ENCODE results near the gene FBXL14.

The FBXL14 gene

GRCh38 chr12:1619587-1619986, 25.2 kb upstream of the FBXL14 start:
- H3K4me3 ChIP-seq (ENCODE audit: low read length), result no peak overlapping the region

GRCh38 chr12:1619159-1619558, 24.8 kb upstream of the FBXL14 start:
- Histone ChIP-seq H3K4me1 (ENCODE audit: control insufficient read depth, insufficient read depth, low read length) (no peaks in the 10 kb centered on the region), H3K36me3 (ENCODE audit: control insufficient read depth, insufficient read depth, low read length) (no peaks in the 10 kb centered on the region), H3K9me3 (ENCODE audit: control insufficient read depth, insufficient read depth, low read length) (no peaks in the 10 kb centered on the region), H3K27me3 (ENCODE audit: control insufficient read depth, insufficient read depth, low read length) (no peaks in the 10 kb centered on the region), H3K27ac (ENCODE audit: low read length) (no peak overlapping the region), H3K4me3 (ENCODE audit: low read length) (no peak overlapping the region)
- no peak for DNase-seq (ENCODE audit: low read depth, low spot score)
- WGBS (ENCODE audit: insufficient coverage, insufficient read length), result no CpG with 5 or more reads among the region's 4 CpGs

More at GRCh38 chr12:1619587-1619986, 25.2 kb upstream of the FBXL14 start:
- Histone ChIP-seq H3K4me1 (ENCODE audit: control insufficient read depth, insufficient read depth, low read length) (no peaks in the 10 kb centered on the region), H3K9me3 (ENCODE audit: control insufficient read depth, insufficient read depth, low read length) (no peaks in the 10 kb centered on the region), H3K27me3 (ENCODE audit: control insufficient read depth, insufficient read depth, low read length) (no peaks in the 10 kb centered on the region), H3K27ac (ENCODE audit: low read length) (no peak overlapping the region), H3K36me3 (ENCODE audit: control insufficient read depth, insufficient read depth, low read length) (no peaks in the 10 kb centered on the region)
- no CpG with 5 or more reads among the region's 8 CpGs for WGBS (ENCODE audit: insufficient coverage, insufficient read length)
- no peak for DNase-seq (ENCODE audit: low read depth, low spot score)

GRCh38 chr12:1618489-1618888, 24.1 kb upstream of the FBXL14 start:
- Histone ChIP-seq H3K9me3 (ENCODE audit: control insufficient read depth, insufficient read depth, low read length) (no peaks in the 10 kb centered on the region), H3K27ac (ENCODE audit: low read length) (no peak overlapping the region), H3K27me3 (ENCODE audit: control insufficient read depth, insufficient read depth, low read length) (no peaks in the 10 kb centered on the region), H3K4me1 (ENCODE audit: control insufficient read depth, insufficient read depth, low read length) (no peaks in the 10 kb centered on the region), H3K36me3 (ENCODE audit: control insufficient read depth, insufficient read depth, low read length) (no peaks in the 10 kb centered on the region), H3K4me3 (ENCODE audit: low read length) (no peak overlapping the region)
- no peak for DNase-seq (ENCODE audit: low read depth, low spot score)

- DNase-seq (ENCODE audit: low read depth, low spot score), result no peak
- no peak overlapping the region for H3K27ac ChIP-seq (ENCODE audit: low read length)
- H3K27me3 ChIP-seq (ENCODE audit: control insufficient read depth, insufficient read depth, low read length), result no peaks in the 10 kb centered on the region
- H3K9me3 ChIP-seq (ENCODE audit: control insufficient read depth, insufficient read depth, low read length), result no peaks in the 10 kb centered on the region
- no CpG with 5 or more reads among the region's 16 CpGs for WGBS (ENCODE audit: insufficient coverage, insufficient read length)
- no peak overlapping the region for H3K4me3 ChIP-seq (ENCODE audit: low read length)
- H3K4me1 ChIP-seq (ENCODE audit: control insufficient read depth, insufficient read depth, low read length), result no peaks in the 10 kb centered on the region
- H3K36me3 ChIP-seq (ENCODE audit: control insufficient read depth, insufficient read depth, low read length), result no peaks in the 10 kb centered on the region
These were observed 22.1 kb upstream of the FBXL14 start for GRCh38 chr12:1616233-1617066.

- no CpG with 5 or more reads among the region's 6 CpGs for WGBS (ENCODE audit: insufficient coverage, insufficient read length)
- Histone ChIP-seq H3K4me1 (ENCODE audit: control insufficient read depth, insufficient read depth, low read length) (no peaks in the 10 kb centered on the region), H3K36me3 (ENCODE audit: control insufficient read depth, insufficient read depth, low read length) (no peaks in the 10 kb centered on the region), H3K4me3 (ENCODE audit: low read length) (no peak overlapping the region), H3K27ac (ENCODE audit: low read length) (no peak overlapping the region), H3K27me3 (ENCODE audit: control insufficient read depth, insufficient read depth, low read length) (no peaks in the 10 kb centered on the region), H3K9me3 (ENCODE audit: control insufficient read depth, insufficient read depth, low read length) (no peaks in the 10 kb centered on the region)
- DNase-seq (ENCODE audit: low read depth, low spot score), result no peak
These were observed 20.0 kb upstream of the FBXL14 start for GRCh38 chr12:1614360-1614759.

- Histone ChIP-seq H3K27me3 (ENCODE audit: control insufficient read depth, insufficient read depth, low read length) (no peaks in the 10 kb centered on the region), H3K4me3 (ENCODE audit: low read length) (no peak overlapping the region), H3K27ac (ENCODE audit: low read length) (no peak overlapping the region), H3K36me3 (ENCODE audit: control insufficient read depth, insufficient read depth, low read length) (no peaks in the 10 kb centered on the region), H3K4me1 (ENCODE audit: control insufficient read depth, insufficient read depth, low read length) (no peaks in the 10 kb centered on the region), H3K9me3 (ENCODE audit: control insufficient read depth, insufficient read depth, low read length) (no peaks in the 10 kb centered on the region)
- no peak for DNase-seq (ENCODE audit: low read depth, low spot score)
- no CpG with 5 or more reads among the region's 4 CpGs for WGBS (ENCODE audit: insufficient coverage, insufficient read length)
These were observed 19.5 kb upstream of the FBXL14 start for GRCh38 chr12:1613860-1614259.

GRCh38 chr12:1611803-1612572, 17.6 kb upstream of the FBXL14 start:
- no CpG with 5 or more reads among the region's 13 CpGs for WGBS (ENCODE audit: insufficient coverage, insufficient read length)

GRCh38 chr12:1610072-1610643, 15.8 kb upstream of the FBXL14 start:
- Histone ChIP-seq H3K4me3 (ENCODE audit: low read length) (no peak overlapping the region), H3K36me3 (ENCODE audit: control insufficient read depth, insufficient read depth, low read length) (no peaks in the 10 kb centered on the region), H3K9me3 (ENCODE audit: control insufficient read depth, insufficient read depth, low read length) (no peaks in the 10 kb centered on the region), H3K4me1 (ENCODE audit: control insufficient read depth, insufficient read depth, low read length) (no peaks in the 10 kb centered on the region; the same call in 1 of the 2 replicates), H3K27ac (ENCODE audit: low read length) (no peak overlapping the region), H3K27me3 (ENCODE audit: control insufficient read depth, insufficient read depth, low read length) (peaks cover 5% of the 10 kb centered on the region; the same call in 1 of the 2 replicates)
- WGBS (ENCODE audit: insufficient coverage, insufficient read length), result no CpG with 5 or more reads among the region's 7 CpGs
- no peak for DNase-seq (ENCODE audit: low read depth, low spot score)

More at GRCh38 chr12:1611803-1612572, 17.6 kb upstream of the FBXL14 start:
- H3K27me3 ChIP-seq (ENCODE audit: control insufficient read depth, insufficient read depth, low read length), result no peaks in the 10 kb centered on the region
- no peaks in the 10 kb centered on the region for H3K4me1 ChIP-seq (ENCODE audit: control insufficient read depth, insufficient read depth, low read length)
- H3K36me3 ChIP-seq (ENCODE audit: control insufficient read depth, insufficient read depth, low read length), result no peaks in the 10 kb centered on the region
- no peak for DNase-seq (ENCODE audit: low read depth, low spot score)
- no peak overlapping the region for H3K27ac ChIP-seq (ENCODE audit: low read length)
- no peak overlapping the region for H3K4me3 ChIP-seq (ENCODE audit: low read length)
- no peaks in the 10 kb centered on the region for H3K9me3 ChIP-seq (ENCODE audit: control insufficient read depth, insufficient read depth, low read length)

GRCh38 chr12:1608713-1609119, 14.3 kb upstream of the FBXL14 start:
- Histone ChIP-seq H3K9me3 (ENCODE audit: control insufficient read depth, insufficient read depth, low read length) (no peaks in the 10 kb centered on the region), H3K36me3 (ENCODE audit: control insufficient read depth, insufficient read depth, low read length) (no peaks in the 10 kb centered on the region), H3K27me3 (ENCODE audit: control insufficient read depth, insufficient read depth, low read length) (peaks cover 5% of the 10 kb centered on the region; the same call in 1 of the 2 replicates), H3K27ac (ENCODE audit: low read length) (no peak overlapping the region), H3K4me3 (ENCODE audit: low read length) (no peak overlapping the region), H3K4me1 (ENCODE audit: control insufficient read depth, insufficient read depth, low read length) (no peaks in the 10 kb centered on the region; the same call in 1 of the 2 replicates)
- no peak for DNase-seq (ENCODE audit: low read depth, low spot score)
- WGBS (ENCODE audit: insufficient coverage, insufficient read length), result no CpG with 5 or more reads among the region's 5 CpGs

GRCh38 chr12:1607940-1608712, 13.7 kb upstream of the FBXL14 start:
- Histone ChIP-seq H3K4me3 (ENCODE audit: low read length) (no peak overlapping the region), H3K4me1 (ENCODE audit: control insufficient read depth, insufficient read depth, low read length) (no peaks in the 10 kb centered on the region; the same call in 1 of the 2 replicates), H3K9me3 (ENCODE audit: control insufficient read depth, insufficient read depth, low read length) (no peaks in the 10 kb centered on the region), H3K27me3 (ENCODE audit: control insufficient read depth, insufficient read depth, low read length) (peaks cover 5% of the 10 kb centered on the region; the same call in 1 of the 2 replicates), H3K27ac (ENCODE audit: low read length) (no peak overlapping the region), H3K36me3 (ENCODE audit: control insufficient read depth, insufficient read depth, low read length) (no peaks in the 10 kb centered on the region)
- WGBS (ENCODE audit: insufficient coverage, insufficient read length), result no CpG with 5 or more reads among the region's 3 CpGs
- DNase-seq (ENCODE audit: low read depth, low spot score), result no peak
